Activated naive CD8-positive, alpha-beta T cell treated with anti-CD3 and anti-CD28 coated beads, Interleukin-2, amount 50 U/mL, for 24 hours (primary cell): Measurements from ENCODE around the gene RHBDL3.
"Not testable (repeated sequence)": the region's sequence is repeated elsewhere in the genome, so short reads cannot be mapped to it uniquely, and the experiment has no call there.

ENCODE experiments used
- ATAC-seq: fragments of 150-1000 bp; cut with Tn5 transposase; one replicate; pipeline ENCODE4 v1.10.0; 2021
- DNase-seq: peaks from one replicate; pipeline ENCODE4 v3.0.0; 2021
- H3K27ac Mint-ChIP-seq: one replicate; pipeline ENCODE4 v1.8.0; 2021; ENCODE audit warnings: mild to moderate bottlenecking, mixed read lengths
- H3K27me3 Mint-ChIP-seq: one replicate; pipeline ENCODE4 v1.8.0; 2021; ENCODE audit warnings: mixed read lengths
- H3K36me3 Mint-ChIP-seq: one replicate; pipeline ENCODE4 v1.8.0; 2021; ENCODE audit warnings: low read depth, mixed read lengths
- H3K4me1 Mint-ChIP-seq: one replicate; pipeline ENCODE4 v1.8.0; 2021; ENCODE audit warnings: mixed read lengths
- H3K4me3 Mint-ChIP-seq: one replicate; pipeline ENCODE4 v1.8.0; 2021; ENCODE audit warnings: mild to moderate bottlenecking, moderate library complexity, mixed read lengths
- H3K9me3 Mint-ChIP-seq: one replicate; pipeline ENCODE4 v1.8.0; 2021; ENCODE audit warnings: mixed read lengths

The RHBDL3 gene

DNA sequence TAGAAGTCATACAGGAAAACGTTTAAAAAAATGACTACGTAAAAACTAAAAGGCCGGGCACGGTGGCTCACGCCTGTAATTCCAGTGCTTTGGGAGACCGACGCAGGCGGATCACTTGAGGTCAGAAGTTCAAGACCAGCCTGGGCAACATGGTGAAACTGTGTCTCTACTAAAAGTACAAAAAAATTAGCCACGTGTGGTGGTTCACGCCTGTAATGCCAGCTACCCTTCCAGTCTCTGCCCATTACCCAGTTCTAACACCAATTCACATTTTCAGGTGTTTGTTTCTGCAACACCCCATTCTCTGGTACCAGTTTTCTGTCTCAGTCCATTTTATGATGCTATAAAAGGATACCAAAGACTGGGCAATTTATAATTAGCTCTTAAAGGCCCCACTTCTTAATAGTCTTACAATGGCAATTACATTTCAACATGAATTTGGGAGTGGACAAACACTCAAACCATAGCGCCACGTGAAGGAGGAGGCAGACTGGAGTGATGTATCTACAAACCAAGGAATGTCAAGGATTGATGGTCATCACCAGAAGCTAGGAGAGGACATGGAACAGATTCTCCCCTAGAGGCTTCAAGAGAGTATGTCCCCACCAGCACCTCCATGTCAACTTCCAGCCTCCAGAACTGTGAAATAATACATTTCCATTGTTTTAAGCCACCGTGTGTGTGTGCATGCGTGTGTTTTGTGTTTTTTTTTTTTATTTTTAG lies 77.1 kb downstream of the RHBDL3 start:
- no peak for DNase-seq
- Mint-ChIP-seq H3K9me3 (no peaks in the 10 kb centered on the region), H3K27ac (peak overlapping the region; percentile 97), H3K27me3 (no peaks in the 10 kb centered on the region), H3K4me1 (peaks cover 19% of the 10 kb centered on the region), H3K36me3 (peaks cover 4% of the 10 kb centered on the region), H3K4me3 (peak overlapping the region; percentile 95)
- ATAC-seq: no peak

GRCh38 chr17:32345951-32346600 lies 80.4 kb downstream of the RHBDL3 start:
- DNase-seq: no peak
- no peak overlapping the region for H3K27ac Mint-ChIP-seq
- H3K9me3 Mint-ChIP-seq: no peaks in the 10 kb centered on the region
- H3K4me3 Mint-ChIP-seq: no peak overlapping the region
- no peak for ATAC-seq
- H3K36me3 Mint-ChIP-seq: peaks cover 16% of the 10 kb centered on the region
- peaks cover 26% of the 10 kb centered on the region for H3K4me1 Mint-ChIP-seq
- H3K27me3 Mint-ChIP-seq: no peaks in the 10 kb centered on the region

GRCh38 chr17:32348483-32348800 lies 82.8 kb downstream of the RHBDL3 start:
- H3K4me3 Mint-ChIP-seq: peak overlapping the region; percentile 94
- ATAC-seq (no peak), DNase-seq (no peak)
- H3K27me3 Mint-ChIP-seq: no peaks in the 10 kb centered on the region
- no peak overlapping the region for H3K27ac Mint-ChIP-seq
- H3K9me3 Mint-ChIP-seq: no peaks in the 10 kb centered on the region
- H3K4me1 Mint-ChIP-seq: peaks cover 34% of the 10 kb centered on the region
- peaks cover 37% of the 10 kb centered on the region for H3K36me3 Mint-ChIP-seq

DNA sequence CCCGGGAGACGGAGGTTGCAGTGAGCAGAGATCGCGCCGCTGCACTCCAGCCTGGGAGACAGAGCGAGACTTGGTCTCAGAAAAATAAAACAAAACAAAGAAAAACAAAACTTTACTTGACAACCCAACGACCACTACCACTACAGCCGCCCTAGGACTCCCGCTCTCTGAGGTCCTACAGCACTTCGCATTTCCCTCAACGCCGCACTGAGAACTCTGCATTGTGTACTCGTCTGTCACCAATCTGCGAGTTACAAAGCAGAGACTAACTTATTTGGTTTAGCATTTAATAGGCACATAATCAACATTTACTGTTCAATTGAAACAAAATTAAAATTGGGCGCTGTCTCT lies 83.8 kb downstream of the RHBDL3 start:
- no peak for ATAC-seq
- DNase-seq: peak; percentile 29

DNA sequence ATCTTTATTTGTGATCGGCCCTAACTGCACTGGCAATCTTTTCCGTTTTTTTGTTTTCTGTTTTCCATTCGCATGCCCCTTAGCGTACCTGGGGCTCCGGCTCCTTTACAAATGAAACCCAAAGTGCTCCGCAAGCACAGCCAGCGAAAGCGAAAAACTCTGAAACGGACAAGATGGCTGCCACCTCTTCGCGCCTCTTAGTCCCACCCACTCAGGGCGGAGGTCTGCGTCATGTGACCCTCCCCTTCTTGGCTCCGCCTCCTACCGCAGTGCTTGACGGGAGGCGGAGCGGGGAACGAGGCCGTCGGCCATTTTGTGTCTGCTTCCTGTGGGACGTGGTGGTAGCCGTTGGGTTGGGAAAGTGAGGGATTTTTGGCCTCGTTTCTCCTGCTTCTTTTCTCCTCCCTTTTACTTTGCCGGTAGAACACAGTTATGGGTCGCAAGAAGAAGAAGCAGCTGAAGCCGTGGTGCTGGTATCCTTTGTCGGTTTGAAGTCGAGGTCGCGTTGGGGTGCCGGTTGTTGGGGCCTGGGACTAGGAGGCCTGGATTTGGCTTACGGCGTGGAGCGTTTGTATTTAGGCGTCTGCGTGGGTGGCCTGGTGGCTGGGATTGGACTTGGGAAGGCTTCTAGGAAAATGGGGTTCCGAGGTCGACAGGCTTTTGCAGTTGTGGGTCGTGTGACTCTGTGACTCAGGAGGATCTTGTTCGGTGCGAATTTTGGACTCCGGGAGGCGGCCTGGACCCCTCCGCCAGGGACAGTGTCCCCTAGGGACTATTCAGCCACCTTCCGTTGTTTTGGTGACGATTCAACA lies 84.4 kb downstream of the RHBDL3 start, which contains the start of gene ZNF207:
ZNF207 (plus strand) TSS at position 304 of the 812 bp plus-strand sequence; CDS start at position 433, 129 bp downstream.
- Mint-ChIP-seq H3K27me3 (no peaks in the 10 kb centered on the region), H3K36me3 (peaks cover 52% of the 10 kb centered on the region), H3K4me3 (peak within 1 kb of the TSS; percentile 94), H3K9me3 (no peaks in the 10 kb centered on the region), H3K27ac (peak within 1 kb of the TSS; percentile 98), H3K4me1 (peaks cover 47% of the 10 kb centered on the region)
- peak; percentile 95 for DNase-seq
- ATAC-seq: peak; percentile 88

More for the DNA sequence above, 83.8 kb downstream of the RHBDL3 start:
- H3K4me1 Mint-ChIP-seq: peaks cover 42% of the 10 kb centered on the region
- peaks cover 46% of the 10 kb centered on the region for H3K36me3 Mint-ChIP-seq
- no peaks in the 10 kb centered on the region for H3K9me3 Mint-ChIP-seq
- H3K4me3 Mint-ChIP-seq: peak overlapping the region; percentile 94
- no peaks in the 10 kb centered on the region for H3K27me3 Mint-ChIP-seq
- peak overlapping the region; percentile 98 for H3K27ac Mint-ChIP-seq

- H3K36me3 Mint-ChIP-seq: peaks cover 59% of the 10 kb centered on the region
- no peak for DNase-seq
- H3K4me1 Mint-ChIP-seq: peaks cover 55% of the 10 kb centered on the region
- H3K9me3 Mint-ChIP-seq: no peaks in the 10 kb centered on the region
- peak overlapping the region; percentile 94 for H3K4me3 Mint-ChIP-seq
- H3K27ac Mint-ChIP-seq: peak overlapping the region; percentile 98
- no peaks in the 10 kb centered on the region for H3K27me3 Mint-ChIP-seq
- ATAC-seq: peak; percentile 51
Observed at GRCh38 chr17:32350666-32351418, 85.2 kb downstream of the RHBDL3 start.

GRCh38 chr17:32352734-32353133 lies 87.1 kb downstream of the RHBDL3 start:
- Mint-ChIP-seq H3K4me1 (peaks cover 67% of the 10 kb centered on the region), H3K4me3 (peak overlapping the region; percentile 94), H3K36me3 (peaks cover 67% of the 10 kb centered on the region)
- not testable (repeated sequence) for H3K27ac Mint-ChIP-seq, ATAC-seq, DNase-seq, H3K9me3 Mint-ChIP-seq, H3K27me3 Mint-ChIP-seq

DNA sequence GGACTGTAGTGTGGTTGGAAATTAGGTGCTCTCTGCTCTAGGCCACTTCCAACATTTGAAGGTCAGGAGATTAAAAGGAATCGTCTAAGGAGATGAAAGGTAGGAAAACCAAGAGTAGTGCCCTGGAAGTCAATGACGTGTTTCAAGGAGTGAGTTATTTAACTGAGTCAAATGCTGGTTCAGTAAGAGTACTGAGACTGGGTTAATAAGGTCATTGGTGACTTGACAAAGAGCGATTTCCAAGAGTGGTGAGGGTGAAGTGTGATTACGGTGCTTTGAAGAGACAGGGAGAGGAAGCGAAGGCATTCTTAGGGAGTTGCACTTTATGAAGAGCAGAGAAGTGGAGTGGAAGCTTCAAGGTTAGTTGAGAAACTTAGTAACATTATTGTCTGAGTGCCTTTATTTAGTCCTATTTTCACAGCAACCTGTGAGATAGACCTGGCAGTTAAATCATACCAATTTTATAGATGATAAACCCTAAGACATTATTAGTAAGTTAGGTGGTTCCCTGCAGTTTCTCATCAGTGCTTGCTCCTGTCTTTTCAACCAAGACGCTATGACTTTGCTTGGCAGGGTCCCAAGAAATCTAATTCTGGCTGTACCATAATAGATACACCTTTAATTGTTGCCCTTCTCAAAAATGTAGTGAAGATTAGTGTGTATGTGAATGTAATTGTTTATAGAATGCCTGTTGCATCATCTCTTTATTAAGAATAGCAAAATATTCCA lies 90.2 kb downstream of the RHBDL3 start:
- Mint-ChIP-seq H3K9me3 (no peaks in the 10 kb centered on the region), H3K27me3 (no peaks in the 10 kb centered on the region), H3K4me3 (peak overlapping the region; percentile 94), H3K27ac (peak overlapping the region; percentile 73), H3K4me1 (peaks cover 66% of the 10 kb centered on the region), H3K36me3 (peaks cover 78% of the 10 kb centered on the region)
- ATAC-seq (peak; percentile 41), DNase-seq (no peak)

GRCh38 chr17:32356378-32356743 lies 90.7 kb downstream of the RHBDL3 start:
- ATAC-seq (no peak), DNase-seq (no peak)
- H3K4me1 Mint-ChIP-seq: peaks cover 70% of the 10 kb centered on the region
- H3K27ac Mint-ChIP-seq: no peak overlapping the region
- peaks cover 79% of the 10 kb centered on the region for H3K36me3 Mint-ChIP-seq
- no peaks in the 10 kb centered on the region for H3K27me3 Mint-ChIP-seq
- no peaks in the 10 kb centered on the region for H3K9me3 Mint-ChIP-seq
- H3K4me3 Mint-ChIP-seq: no peak overlapping the region

- Mint-ChIP-seq H3K27me3 (no peaks in the 10 kb centered on the region), H3K4me3 (no peak overlapping the region), H3K27ac (no peak overlapping the region), H3K36me3 (peaks cover 77% of the 10 kb centered on the region), H3K9me3 (no peaks in the 10 kb centered on the region), H3K4me1 (peaks cover 67% of the 10 kb centered on the region)
- ATAC-seq: no peak
- no peak for DNase-seq
Observed at GRCh38 chr17:32356750-32357149, 91.1 kb downstream of the RHBDL3 start.

GRCh38 chr17:32357615-32358014 lies 92.0 kb downstream of the RHBDL3 start:
- Mint-ChIP-seq H3K9me3 (no peaks in the 10 kb centered on the region), H3K36me3 (peaks cover 77% of the 10 kb centered on the region), H3K27me3 (no peaks in the 10 kb centered on the region), H3K27ac (no peak overlapping the region), H3K4me1 (peaks cover 64% of the 10 kb centered on the region), H3K4me3 (no peak overlapping the region)
- ATAC-seq (no peak), DNase-seq (no peak)

- no peak for DNase-seq
- no peak overlapping the region for H3K27ac Mint-ChIP-seq
- H3K36me3 Mint-ChIP-seq: peaks cover 78% of the 10 kb centered on the region
Observed at GRCh38 chr17:32361270-32361669, 95.6 kb downstream of the RHBDL3 start.

DNA sequence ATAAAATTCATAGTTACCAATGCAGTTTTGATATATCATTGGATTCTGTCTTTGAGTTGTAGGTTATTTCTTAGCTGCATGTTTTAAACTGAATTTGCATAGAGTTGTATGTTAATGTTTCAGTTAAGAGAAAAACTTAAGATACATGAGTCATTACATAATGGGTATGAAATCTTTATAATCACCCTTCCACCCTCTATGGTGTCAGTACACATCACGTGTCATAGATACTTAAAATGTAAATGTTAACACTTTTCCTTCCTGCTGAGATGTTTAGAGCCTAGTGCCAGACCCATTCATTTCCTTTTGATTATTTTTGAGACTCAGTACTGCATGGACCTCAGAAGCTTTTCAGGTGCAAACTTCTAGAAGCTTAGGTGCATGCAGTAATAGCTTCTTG lies 104.8 kb downstream of the RHBDL3 start:
- Mint-ChIP-seq H3K4me1 (peaks cover 29% of the 10 kb centered on the region), H3K27ac (no peak overlapping the region), H3K4me3 (no peak overlapping the region), H3K9me3 (no peaks in the 10 kb centered on the region), H3K27me3 (no peaks in the 10 kb centered on the region), H3K36me3 (peaks cover 74% of the 10 kb centered on the region)
- DNase-seq (no peak), ATAC-seq (no peak)

More at GRCh38 chr17:32361270-32361669, 95.6 kb downstream of the RHBDL3 start:
- ATAC-seq: no peak
- Mint-ChIP-seq H3K4me1 (peaks cover 39% of the 10 kb centered on the region), H3K27me3 (no peaks in the 10 kb centered on the region), H3K4me3 (no peak overlapping the region), H3K9me3 (no peaks in the 10 kb centered on the region)
